Peyer's patch (tissue), 4 donors: ENCODE data around the gene SCAMP1.

Source experiments
- CTCF ChIP-seq, 6 experiments: fragments of 450-650 bp in 4 of 6; fragments of 200-600 bp in 2 of 6; sonication (generic) in 1 of 6; IDR thresholded peaks; one replicate each; pipeline ENCODE4 v1.5.1; 2017 to 2019; ENCODE audit warnings: antibody characterized with exemption in 6 of 6, mild to moderate bottlenecking in 3 of 6, moderate library complexity in 1 of 6
- POLR2A ChIP-seq, 2 donors: fragments of 450-650 bp; IDR thresholded peaks; one replicate each; pipeline ENCODE4 v1.5.1; 2017; ENCODE audit warnings: antibody characterized with exemption in 2 of 2, mild to moderate bottlenecking in 2 of 2, moderate library complexity in 2 of 2

- TF ChIP-seq POLR2A (IDR thresholded peaks at IDR 0.05): no peak
- TF ChIP-seq CTCF (IDR thresholded peaks at IDR 0.05): no peak
These were observed 15.9 kb downstream of the SCAMP1 start for GRCh38 chr5:78376315-78376714.
